ENCODE results near the gene RIT2.
A peak's percentile ranks its signal among the peaks of the same experiment; 100 is the strongest.

The RIT2 gene

DNA sequence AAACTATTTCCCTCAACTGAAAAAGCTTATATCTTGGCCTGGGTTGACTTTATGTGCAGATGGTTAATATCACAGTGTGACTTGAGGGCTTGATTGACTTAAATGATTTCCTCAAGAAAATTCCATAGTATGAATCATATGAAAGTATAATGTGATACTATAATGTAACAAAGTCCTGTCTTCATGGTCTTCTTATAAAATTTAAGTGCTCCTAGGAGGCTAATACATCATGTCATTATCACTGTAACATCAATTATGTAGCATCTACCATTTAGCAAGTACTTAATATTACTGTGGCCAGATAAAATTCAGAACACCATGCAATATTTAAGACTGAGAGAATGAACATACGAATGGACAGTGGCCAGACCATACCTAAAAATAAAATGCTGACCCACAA is 276.1 kb downstream of the RIT2 start (continued):
- 0 out of 2 replicates have a peak, but pooled peaks have one; percentile 15 for TF ChIP-seq GLIS3 (CRISPR knock-in tag; IDR thresholded peaks at IDR 0.05)
- TF ChIP-seq ARNTL (CRISPR knock-in tag; IDR thresholded peaks at IDR 0.05; ENCODE audit: borderline replicate concordance, low read depth), result no peak
- no peak for TF ChIP-seq ZFP30 (CRISPR knock-in tag; IDR thresholded peaks at IDR 0.05)

DNA sequence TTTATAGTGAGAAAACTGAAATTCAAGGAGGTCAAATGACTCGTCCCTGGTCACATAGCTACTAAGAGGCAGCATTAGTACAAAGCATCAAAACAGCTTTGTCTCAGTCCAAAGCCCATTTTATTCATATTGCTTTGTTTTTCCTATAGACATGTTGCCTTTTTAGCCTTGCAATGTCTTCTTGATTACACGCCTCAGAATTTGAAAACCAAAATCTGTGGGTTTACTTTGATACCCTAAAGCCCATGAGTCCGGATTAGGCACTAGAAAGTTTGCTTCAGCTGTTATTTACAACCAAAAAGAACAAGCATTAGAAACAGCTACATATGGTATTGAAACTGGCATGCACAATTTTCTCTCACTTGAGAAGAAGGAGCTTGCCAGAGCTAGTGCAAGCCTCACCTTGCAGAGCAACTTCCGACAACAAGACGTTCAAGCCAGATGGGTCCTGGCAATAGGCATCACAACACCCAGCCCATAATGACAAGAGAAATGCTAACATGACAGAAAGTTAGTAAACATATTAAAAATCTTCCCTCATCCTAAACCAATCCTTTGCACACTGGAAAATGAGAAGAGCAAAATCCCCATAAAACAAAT is 276.8 kb downstream of the RIT2 start:
- TF ChIP-seq, protein P1, sequence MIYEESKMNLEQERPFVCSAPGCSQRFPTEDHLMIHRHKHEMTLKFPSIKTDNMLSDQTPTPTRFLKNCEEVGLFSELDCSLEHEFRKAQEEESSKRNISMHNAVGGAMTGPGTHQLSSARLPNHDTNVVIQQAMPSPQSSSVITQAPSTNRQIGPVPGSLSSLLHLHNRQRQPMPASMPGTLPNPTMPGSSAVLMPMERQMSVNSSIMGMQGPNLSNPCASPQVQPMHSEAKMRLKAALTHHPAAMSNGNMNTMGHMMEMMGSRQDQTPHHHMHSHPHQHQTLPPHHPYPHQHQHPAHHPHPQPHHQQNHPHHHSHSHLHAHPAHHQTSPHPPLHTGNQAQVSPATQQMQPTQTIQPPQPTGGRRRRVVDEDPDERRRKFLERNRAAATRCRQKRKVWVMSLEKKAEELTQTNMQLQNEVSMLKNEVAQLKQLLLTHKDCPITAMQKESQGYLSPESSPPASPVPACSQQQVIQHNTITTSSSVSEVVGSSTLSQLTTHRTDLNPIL (CRISPR knock-in tag; IDR thresholded peaks at IDR 0.05; ENCODE audit: low read depth), result no peak
- TF ChIP-seq ESRRG (CRISPR knock-in tag; IDR thresholded peaks at IDR 0.05), result no peak
- TF ChIP-seq, protein P2, sequence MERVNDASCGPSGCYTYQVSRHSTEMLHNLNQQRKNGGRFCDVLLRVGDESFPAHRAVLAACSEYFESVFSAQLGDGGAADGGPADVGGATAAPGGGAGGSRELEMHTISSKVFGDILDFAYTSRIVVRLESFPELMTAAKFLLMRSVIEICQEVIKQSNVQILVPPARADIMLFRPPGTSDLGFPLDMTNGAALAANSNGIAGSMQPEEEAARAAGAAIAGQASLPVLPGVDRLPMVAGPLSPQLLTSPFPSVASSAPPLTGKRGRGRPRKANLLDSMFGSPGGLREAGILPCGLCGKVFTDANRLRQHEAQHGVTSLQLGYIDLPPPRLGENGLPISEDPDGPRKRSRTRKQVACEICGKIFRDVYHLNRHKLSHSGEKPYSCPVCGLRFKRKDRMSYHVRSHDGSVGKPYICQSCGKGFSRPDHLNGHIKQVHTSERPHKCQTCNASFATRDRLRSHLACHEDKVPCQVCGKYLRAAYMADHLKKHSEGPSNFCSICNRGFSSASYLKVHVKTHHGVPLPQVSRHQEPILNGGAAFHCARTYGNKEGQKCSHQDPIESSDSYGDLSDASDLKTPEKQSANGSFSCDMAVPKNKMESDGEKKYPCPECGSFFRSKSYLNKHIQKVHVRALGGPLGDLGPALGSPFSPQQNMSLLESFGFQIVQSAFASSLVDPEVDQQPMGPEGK (CRISPR knock-in tag; IDR thresholded peaks at IDR 0.05; ENCODE audit: borderline replicate concordance), result no peak
- no peak for TF ChIP-seq RARB (CRISPR knock-in tag; IDR thresholded peaks at IDR 0.05)
- no peak for TF ChIP-seq ZNF70 (CRISPR knock-in tag; IDR thresholded peaks at IDR 0.05)
- TF ChIP-seq, protein P3, sequence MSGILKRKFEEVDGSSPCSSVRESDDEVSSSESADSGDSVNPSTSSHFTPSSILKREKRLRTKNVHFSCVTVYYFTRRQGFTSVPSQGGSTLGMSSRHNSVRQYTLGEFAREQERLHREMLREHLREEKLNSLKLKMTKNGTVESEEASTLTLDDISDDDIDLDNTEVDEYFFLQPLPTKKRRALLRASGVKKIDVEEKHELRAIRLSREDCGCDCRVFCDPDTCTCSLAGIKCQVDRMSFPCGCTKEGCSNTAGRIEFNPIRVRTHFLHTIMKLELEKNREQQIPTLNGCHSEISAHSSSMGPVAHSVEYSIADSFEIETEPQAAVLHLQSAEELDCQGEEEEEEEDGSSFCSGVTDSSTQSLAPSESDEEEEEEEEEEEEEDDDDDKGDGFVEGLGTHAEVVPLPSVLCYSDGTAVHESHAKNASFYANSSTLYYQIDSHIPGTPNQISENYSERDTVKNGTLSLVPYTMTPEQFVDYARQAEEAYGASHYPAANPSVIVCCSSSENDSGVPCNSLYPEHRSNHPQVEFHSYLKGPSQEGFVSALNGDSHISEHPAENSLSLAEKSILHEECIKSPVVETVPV (CRISPR knock-in tag; IDR thresholded peaks at IDR 0.05), result no peak
- TF ChIP-seq TCF4 (CRISPR knock-in tag; IDR thresholded peaks at IDR 0.05; ENCODE audit: borderline replicate concordance), result no peak
- TF ChIP-seq ZC3H10 (CRISPR knock-in tag; IDR thresholded peaks at IDR 0.05), result no peak
- TF ChIP-seq, protein P4, sequence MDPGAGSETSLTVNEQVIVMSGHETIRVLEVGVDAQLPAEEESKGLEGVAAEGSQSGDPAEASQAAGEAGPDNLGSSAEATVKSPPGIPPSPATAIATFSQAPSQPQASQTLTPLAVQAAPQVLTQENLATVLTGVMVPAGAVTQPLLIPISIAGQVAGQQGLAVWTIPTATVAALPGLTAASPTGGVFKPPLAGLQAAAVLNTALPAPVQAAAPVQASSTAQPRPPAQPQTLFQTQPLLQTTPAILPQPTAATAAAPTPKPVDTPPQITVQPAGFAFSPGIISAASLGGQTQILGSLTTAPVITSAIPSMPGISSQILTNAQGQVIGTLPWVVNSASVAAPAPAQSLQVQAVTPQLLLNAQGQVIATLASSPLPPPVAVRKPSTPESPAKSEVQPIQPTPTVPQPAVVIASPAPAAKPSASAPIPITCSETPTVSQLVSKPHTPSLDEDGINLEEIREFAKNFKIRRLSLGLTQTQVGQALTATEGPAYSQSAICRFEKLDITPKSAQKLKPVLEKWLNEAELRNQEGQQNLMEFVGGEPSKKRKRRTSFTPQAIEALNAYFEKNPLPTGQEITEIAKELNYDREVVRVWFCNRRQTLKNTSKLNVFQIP (CRISPR knock-in tag; IDR thresholded peaks at IDR 0.05; ENCODE audit: borderline replicate concordance, low read depth), result no peak
- TF ChIP-seq ZNF565 (CRISPR knock-in tag; conservative IDR thresholded peaks at IDR 0.05; ENCODE audit: low read depth), result no peak
- TF ChIP-seq ZNF8 (CRISPR knock-in tag; IDR thresholded peaks at IDR 0.05), result no peak
- TF ChIP-seq CSDC2 (CRISPR knock-in tag; IDR thresholded peaks at IDR 0.05), result no peak
- TF ChIP-seq GLIS3 (CRISPR knock-in tag; IDR thresholded peaks at IDR 0.05), result no peak
- TF ChIP-seq ZFP30 (CRISPR knock-in tag; IDR thresholded peaks at IDR 0.05), result no peak
- no peak for TF ChIP-seq ZFP3 (CRISPR knock-in tag; IDR thresholded peaks at IDR 0.05)
- TF ChIP-seq PPARA (CRISPR knock-in tag; IDR thresholded peaks at IDR 0.05; ENCODE audit: borderline replicate concordance), result no peak
- no peak for TF ChIP-seq ISL1 (CRISPR knock-in tag; IDR thresholded peaks at IDR 0.05)
- ATAC-seq, result no peak

DNA sequence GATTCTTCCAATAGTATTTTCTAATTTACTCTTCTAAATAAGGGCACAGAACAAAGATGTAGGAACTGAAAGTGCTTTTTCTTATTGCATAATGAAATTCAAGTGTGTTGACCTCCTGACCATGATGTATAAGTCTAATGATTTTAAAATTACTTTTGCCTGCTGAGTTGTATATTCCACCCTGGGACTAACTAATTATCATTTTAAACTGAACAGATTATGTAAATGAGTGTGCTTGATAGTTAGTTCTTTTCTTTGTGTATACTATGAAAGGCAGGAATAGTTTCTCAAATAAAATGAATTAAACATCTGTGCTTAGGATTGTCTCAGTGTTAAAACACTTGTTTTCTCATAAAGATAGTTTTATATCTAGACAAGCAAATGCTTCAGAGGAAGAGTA is 284.5 kb downstream of the RIT2 start:
- TF ChIP-seq, protein P2 (CRISPR knock-in tag; IDR thresholded peaks at IDR 0.05; ENCODE audit: borderline replicate concordance), result no peak
- TF ChIP-seq ARNTL (CRISPR knock-in tag; IDR thresholded peaks at IDR 0.05; ENCODE audit: borderline replicate concordance, low read depth) (no peak), OSR1 (CRISPR knock-in tag; IDR thresholded peaks at IDR 0.05) (no peak), ZFP3 (CRISPR knock-in tag; IDR thresholded peaks at IDR 0.05) (no peak)
- no peak for ATAC-seq

DNA sequence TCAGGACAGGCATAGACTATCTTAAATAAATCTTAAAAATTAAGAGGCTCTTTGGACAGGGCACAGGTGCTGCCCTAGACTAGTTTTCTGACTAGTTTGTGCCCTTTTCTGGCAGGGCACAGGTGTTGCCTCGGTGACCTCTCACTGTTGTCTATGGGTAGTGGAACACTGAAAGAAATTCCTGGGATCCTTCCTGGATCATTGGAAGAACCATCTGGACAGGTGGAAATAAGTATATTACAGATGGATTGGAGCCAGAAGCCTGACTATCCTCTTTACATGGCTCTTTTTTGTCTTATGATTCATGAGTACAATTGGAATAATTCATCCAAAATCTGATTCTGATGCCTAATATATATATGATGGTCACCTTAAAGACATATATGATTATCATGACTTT is 286.6 kb downstream of the RIT2 start:
- ATAC-seq, result no peak
- TF ChIP-seq, protein P3 (CRISPR knock-in tag; IDR thresholded peaks at IDR 0.05), result no peak
- TF ChIP-seq, protein P5, sequence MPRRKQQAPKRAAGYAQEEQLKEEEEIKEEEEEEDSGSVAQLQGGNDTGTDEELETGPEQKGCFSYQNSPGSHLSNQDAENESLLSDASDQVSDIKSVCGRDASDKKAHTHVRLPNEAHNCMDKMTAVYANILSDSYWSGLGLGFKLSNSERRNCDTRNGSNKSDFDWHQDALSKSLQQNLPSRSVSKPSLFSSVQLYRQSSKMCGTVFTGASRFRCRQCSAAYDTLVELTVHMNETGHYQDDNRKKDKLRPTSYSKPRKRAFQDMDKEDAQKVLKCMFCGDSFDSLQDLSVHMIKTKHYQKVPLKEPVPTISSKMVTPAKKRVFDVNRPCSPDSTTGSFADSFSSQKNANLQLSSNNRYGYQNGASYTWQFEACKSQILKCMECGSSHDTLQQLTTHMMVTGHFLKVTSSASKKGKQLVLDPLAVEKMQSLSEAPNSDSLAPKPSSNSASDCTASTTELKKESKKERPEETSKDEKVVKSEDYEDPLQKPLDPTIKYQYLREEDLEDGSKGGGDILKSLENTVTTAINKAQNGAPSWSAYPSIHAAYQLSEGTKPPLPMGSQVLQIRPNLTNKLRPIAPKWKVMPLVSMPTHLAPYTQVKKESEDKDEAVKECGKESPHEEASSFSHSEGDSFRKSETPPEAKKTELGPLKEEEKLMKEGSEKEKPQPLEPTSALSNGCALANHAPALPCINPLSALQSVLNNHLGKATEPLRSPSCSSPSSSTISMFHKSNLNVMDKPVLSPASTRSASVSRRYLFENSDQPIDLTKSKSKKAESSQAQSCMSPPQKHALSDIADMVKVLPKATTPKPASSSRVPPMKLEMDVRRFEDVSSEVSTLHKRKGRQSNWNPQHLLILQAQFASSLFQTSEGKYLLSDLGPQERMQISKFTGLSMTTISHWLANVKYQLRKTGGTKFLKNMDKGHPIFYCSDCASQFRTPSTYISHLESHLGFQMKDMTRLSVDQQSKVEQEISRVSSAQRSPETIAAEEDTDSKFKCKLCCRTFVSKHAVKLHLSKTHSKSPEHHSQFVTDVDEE (CRISPR knock-in tag; IDR thresholded peaks at IDR 0.05), result no peak
- TF ChIP-seq ZNF8 (CRISPR knock-in tag; IDR thresholded peaks at IDR 0.05) (no peak), TCF4 (CRISPR knock-in tag; IDR thresholded peaks at IDR 0.05; ENCODE audit: borderline replicate concordance) (no peak), TOX (CRISPR knock-in tag; IDR thresholded peaks at IDR 0.05; ENCODE audit: borderline replicate concordance) (no peak), ESRRG (CRISPR knock-in tag; IDR thresholded peaks at IDR 0.05) (no peak), ISL1 (CRISPR knock-in tag; IDR thresholded peaks at IDR 0.05) (no peak)
- TF ChIP-seq, protein P2 (CRISPR knock-in tag; IDR thresholded peaks at IDR 0.05; ENCODE audit: borderline replicate concordance), result no peak

Measured in SK-N-SH treated with all-trans-retinoic acid at 6 μM for 48 hours (cell line).